ENCODE measurements around the gene TBCK.

- TF ChIP-seq POLR2A (IDR thresholded peaks at IDR 0.05): no peak
- TF ChIP-seq, protein P1, sequence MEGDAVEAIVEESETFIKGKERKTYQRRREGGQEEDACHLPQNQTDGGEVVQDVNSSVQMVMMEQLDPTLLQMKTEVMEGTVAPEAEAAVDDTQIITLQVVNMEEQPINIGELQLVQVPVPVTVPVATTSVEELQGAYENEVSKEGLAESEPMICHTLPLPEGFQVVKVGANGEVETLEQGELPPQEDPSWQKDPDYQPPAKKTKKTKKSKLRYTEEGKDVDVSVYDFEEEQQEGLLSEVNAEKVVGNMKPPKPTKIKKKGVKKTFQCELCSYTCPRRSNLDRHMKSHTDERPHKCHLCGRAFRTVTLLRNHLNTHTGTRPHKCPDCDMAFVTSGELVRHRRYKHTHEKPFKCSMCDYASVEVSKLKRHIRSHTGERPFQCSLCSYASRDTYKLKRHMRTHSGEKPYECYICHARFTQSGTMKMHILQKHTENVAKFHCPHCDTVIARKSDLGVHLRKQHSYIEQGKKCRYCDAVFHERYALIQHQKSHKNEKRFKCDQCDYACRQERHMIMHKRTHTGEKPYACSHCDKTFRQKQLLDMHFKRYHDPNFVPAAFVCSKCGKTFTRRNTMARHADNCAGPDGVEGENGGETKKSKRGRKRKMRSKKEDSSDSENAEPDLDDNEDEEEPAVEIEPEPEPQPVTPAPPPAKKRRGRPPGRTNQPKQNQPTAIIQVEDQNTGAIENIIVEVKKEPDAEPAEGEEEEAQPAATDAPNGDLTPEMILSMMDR (IDR thresholded peaks at IDR 0.05): no peak
Measured at GRCh38 chr4:106253364-106254129, 62.5 kb downstream of the TBCK start.
